GM18861 (cell line): Measurements from ENCODE around the gene RAD51B.

ENCODE experiments used
- ATAC-seq: cut with Tn5 transposase; IDR thresholded peaks from one replicate; pipeline ENCODE4 v1.9.1; 2021; ENCODE audit not compliant: unreplicated experiment

RAD51B gene

DNA sequence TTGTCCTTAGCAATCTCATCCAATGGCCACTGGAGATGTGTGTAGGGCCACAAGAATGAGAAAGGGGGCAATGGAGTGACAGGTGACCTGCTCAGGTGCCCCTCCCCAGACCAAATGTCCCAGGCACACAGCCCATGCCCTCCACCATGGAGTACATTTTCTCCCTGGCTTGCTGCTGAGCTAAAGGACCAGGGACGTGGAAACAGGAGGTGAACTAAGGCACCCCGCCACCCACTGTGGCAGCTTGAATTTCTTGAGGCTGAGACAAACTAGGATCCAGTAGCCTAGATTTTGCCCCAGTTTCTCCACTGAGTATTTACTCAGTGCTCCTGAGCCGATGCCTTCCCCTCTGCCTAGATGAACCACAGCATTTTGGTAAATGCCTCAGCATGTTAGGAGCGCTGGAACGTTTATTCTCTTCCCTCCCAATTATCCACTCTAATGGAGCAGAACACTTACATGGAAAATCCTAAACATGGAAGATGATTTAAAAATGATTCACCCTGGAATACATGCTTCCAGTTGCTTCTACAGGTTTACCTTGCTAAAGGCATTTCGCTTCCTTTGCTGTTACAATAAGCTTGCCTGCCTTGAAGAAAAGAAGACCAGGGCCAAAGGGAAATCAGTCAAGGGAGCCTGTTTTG, 775.3 kb downstream of the RAD51B start:
- no peak for ATAC-seq

- no peak for ATAC-seq
Measured at GRCh38 chr14:68596211-68596610, 776.6 kb downstream of the RAD51B start.

DNA sequence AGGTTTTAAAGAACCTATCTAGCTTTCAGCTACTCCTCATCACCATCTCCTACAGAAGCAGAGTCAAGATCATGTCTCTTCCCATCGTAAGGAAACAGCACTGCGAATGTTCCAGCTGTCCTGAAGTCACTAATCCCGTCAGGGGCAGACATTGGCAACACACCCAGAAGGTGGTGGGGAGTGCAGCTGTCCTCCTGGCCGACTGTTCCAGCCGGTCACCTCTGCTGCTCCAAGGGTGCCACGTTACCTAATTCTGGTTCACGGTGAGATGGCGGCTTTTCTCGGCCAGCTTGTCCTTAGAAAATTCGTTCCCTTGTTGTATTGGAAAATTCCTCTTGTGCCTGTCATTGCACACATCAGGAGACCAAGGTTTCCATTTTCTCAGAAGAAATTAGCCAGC, 777.1 kb downstream of the RAD51B start:
- no peak for ATAC-seq

- ATAC-seq, result no peak
Measured at GRCh38 chr14:68598089-68598488, 778.5 kb downstream of the RAD51B start.

DNA sequence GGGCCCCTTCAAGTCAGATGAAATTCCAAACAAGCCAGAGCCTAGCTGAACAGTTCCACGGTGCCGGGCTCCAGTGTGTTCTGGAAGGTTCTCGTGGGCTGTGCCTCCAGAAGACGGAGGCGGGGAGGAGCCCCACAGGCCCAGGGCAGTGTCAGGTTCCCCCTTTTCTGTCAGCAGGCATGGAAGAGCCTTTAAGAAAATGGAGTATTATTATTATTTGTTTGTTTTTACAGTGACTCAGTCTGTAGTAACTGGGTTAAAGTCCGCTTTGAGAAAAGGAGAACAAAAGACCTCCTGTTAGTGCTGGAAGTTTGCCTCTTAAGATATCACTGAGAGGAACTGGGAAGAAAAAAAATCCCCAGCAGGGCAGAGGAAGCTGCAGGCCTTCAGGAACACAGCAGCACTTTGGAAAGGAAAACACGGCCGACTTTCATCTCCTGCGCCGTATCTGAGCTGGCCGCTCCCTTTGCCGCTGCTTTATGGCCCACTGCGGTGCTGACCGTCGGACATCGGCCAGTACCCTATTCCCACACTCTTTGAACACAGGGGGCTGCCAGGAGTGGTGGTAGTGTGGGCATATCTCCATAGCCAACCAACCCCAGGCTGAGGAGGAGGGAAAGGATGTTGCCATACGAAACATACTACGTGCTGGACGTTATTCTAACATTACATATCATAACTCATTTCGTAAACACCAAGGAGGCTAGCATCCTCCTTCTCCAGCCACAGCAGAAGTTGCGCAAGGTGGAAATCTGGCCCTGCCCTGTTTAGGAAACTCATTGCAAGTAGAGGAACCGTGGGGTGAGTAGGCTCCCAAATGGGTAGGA, 779.3 kb downstream of the RAD51B start:
- no peak for ATAC-seq

- ATAC-seq, result no peak
Measured at GRCh38 chr14:68599896-68600610, 780.5 kb downstream of the RAD51B start.

- no peak for ATAC-seq
Measured at GRCh38 chr14:68602507-68602906, 782.9 kb downstream of the RAD51B start.

GRCh38 chr14:68603533-68604360, 784.2 kb downstream of the RAD51B start:
- ATAC-seq, result no peak

GRCh38 chr14:68604361-68604730, 784.8 kb downstream of the RAD51B start:
- no peak for ATAC-seq

DNA sequence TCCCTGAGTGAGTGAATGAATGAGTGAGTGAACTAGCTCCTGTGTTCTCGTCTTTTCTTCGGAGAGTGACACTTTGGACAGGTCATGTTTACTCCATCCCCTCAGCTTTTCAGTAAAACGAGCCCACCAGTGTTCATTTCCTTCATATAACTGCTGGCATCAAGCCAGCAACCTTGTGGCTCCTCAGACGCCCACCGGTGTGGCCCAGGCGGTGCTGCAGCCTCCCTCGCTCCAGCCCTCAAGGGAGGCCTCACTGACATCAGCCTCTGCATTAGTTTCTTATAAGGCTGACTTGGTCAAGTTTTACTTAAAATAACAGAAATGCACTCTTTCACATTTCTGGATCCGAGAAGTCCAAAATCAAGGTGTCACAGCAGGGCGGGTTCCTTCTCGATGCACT, 785.2 kb downstream of the RAD51B start:
- no peak for ATAC-seq

DNA sequence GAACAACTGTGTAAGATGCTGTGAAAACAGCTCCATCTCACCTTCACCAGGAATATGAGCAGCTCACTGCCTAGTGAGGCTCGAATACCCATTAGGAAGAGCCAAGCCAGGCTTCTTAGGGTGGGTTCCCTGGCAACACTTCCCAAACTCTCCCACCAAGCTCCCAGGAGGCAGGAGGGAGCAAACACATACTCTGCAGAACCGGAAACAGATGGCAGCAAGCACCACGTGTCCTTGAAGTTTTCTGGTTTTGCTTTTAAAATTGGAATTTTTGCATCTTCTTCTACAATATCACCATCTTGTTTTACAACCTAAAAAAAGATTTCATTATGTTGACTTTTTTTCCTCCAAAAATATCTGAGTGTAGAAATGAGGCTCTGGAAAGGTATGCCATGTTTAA, 786.6 kb downstream of the RAD51B start:
- no peak for ATAC-seq

DNA sequence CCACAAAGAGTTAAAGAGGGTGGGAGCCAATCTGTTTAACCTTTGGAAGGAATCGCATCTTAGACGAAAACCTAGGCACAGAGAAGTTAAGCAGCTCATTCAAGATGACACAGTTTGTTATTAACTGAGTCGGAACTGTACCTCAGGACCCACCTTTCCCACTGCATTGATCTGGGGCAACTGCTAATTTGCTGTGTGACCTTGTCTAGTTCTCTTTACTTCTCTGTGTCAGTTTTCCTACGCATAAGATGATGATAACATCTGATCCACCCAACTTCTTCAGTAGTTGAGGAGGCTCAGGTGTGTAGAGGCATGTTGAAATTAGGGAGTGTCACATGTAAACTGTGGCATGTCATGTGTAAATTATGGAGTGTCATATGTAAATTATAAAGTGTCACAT, 787.1 kb downstream of the RAD51B start:
- no peak for ATAC-seq

DNA sequence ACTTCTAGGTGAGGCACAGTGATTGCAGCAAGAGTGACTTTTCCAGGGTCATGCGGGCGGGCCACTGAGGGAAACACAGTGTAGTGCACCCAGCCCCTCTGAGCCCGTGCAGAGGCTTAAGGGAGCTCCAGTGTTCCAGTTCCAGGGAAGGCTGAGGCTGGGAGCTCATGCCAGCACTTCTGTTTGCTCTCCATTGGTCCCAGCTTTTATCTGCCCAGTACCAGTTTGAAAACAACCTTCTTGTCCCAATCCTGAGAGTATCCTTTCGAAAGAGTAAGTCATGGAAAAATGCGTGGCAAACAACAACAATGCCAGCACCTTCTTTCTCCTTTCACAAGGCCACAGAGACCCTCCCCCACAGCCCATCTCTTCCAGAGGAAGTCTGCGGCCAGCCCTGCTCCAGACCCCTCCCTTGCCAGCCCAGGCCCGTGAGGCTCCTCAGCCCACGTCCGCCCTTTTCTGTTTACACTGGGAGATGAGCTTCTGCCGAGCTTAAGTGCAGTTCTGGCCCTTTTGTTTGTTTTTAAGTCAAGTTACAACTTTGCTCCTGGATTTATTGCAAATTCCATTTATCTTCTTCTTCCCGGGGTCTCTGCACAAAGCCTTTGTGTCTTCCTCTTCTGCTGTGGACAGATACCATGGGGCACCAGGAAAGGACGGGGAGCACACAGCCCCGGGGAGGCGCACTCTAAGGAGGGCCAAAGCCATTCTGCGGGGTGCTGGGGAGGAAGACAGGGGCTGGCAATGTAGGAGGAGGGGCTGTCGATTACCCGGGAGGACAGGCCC, 787.7 kb downstream of the RAD51B start:
- ATAC-seq, result no peak

- ATAC-seq, result no peak
Measured at GRCh38 chr14:68607867-68608573, 788.4 kb downstream of the RAD51B start.

DNA sequence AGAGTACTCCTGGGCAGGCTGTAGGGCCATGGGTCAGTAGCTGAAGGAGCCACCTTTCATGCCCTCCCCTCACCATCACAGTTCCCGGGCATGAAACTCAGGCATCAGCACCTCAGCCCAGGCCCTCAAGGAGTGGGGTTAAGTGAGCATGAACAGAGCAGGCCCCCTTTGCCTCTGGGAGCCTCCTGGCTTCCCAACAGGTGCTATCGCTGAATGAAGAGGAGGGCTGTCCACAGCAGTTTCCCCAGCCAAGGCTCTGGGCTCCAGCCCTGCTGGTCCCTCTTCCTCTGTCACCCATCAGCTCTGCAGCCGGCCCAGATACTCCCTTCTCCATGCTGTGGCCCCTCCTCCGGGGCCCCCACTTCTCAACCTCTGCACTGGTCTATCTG, 789.0 kb downstream of the RAD51B start:
- no peak for ATAC-seq

- ATAC-seq, result no peak
Measured at GRCh38 chr14:68609012-68609411, 789.4 kb downstream of the RAD51B start.

DNA sequence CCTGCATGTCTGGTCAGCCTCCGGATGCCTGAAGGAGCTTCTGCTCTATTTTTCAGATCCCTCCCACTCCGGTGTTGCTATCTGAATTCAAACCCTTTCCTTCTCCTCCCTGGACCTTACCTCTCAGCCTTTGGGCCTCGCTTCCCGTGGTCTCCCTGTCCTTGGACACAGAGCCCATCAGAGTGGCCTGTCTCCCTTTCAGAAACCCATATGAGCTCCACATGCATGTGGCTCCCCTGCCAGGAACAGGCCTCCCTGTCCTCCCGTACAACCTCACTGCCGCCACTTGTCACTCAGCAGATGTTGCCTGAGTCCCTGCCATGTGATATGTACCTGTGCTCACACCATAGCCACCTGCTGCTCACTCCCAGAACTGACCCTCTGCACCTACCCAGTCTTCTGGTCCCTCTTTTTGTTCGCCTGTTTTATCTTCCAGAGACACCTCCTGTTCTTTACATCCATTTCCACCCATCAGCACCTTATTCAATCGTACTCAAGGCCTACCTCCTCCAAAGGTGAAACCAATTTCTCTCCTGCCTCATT, 790.7 kb downstream of the RAD51B start:
- ATAC-seq, result no peak

DNA sequence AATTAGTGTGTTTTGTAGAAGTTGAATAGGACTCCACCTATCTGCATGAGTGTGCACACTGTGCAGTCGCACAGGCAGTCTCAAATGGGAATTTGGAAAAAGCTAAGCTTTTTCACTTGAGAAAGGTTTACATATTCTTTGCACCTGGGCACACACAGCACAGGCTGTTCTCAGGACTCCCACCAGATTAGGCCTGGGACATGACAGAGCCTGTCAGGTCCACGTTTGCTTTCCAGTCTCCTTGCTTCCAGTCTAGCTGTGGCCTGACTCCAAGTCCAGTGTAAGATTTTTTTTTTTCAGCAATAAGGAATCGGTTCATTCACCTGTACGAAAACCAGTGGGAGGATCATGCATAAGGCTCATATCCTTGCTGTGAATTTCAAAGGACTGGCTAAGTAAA, 792.0 kb downstream of the RAD51B start:
- ATAC-seq, result no peak

- ATAC-seq, result no peak
Measured at GRCh38 chr14:68612049-68612448, 792.5 kb downstream of the RAD51B start.
